GM21717 (cell line): ENCODE results near the gene MBTPS1.

Experiments
- ATAC-seq: cut with Tn5 transposase; IDR thresholded peaks from one replicate; pipeline ENCODE4 v1.9.1; 2021; ENCODE audit warnings: mild to moderate bottlenecking, moderate library complexity; ENCODE audit not compliant: unreplicated experiment

MBTPS1 gene

GRCh38 chr16:84116720-84117493 is at the start of gene MBTPS1:
Gene MBTPS1, minus strand, starts transcription at chr16:84116942. Its CDS starts 15,159 bp downstream, at chr16:84101783.
- peak; percentile 89 for ATAC-seq

GRCh38 chr16:84165746-84166145 is 49.0 kb upstream of the MBTPS1 start:
- ATAC-seq, result no peak

- no peak for ATAC-seq
These were observed 45.1 kb upstream of the MBTPS1 start for GRCh38 chr16:84161801-84162200.

GRCh38 chr16:84161037-84161436 is 44.3 kb upstream of the MBTPS1 start:
- ATAC-seq, result no peak

GRCh38 chr16:84159800-84160199 is 43.1 kb upstream of the MBTPS1 start:
- ATAC-seq, result no peak

GRCh38 chr16:84159007-84159406 is 42.3 kb upstream of the MBTPS1 start:
- ATAC-seq, result no peak

GRCh38 chr16:84156342-84156784 is 39.6 kb upstream of the MBTPS1 start:
- ATAC-seq, result no peak

GRCh38 chr16:84155771-84156170 is 39.0 kb upstream of the MBTPS1 start:
- no peak for ATAC-seq

- ATAC-seq, result no peak
These were observed 38.5 kb upstream of the MBTPS1 start for GRCh38 chr16:84155226-84155625.

GRCh38 chr16:84153660-84154214 is 37.0 kb upstream of the MBTPS1 start:
- ATAC-seq, result no peak

- ATAC-seq, result no peak
These were observed 34.2 kb upstream of the MBTPS1 start for GRCh38 chr16:84150926-84151325.

- peak; percentile 83 for ATAC-seq
These were observed 28.3 kb upstream of the MBTPS1 start, which contains the start of the genes DNAAF1 and HSDL1 for GRCh38 chr16:84144859-84145639. Gene DNAAF1, plus strand, starts transcription at chr16:84145308. Its CDS starts 133 bp downstream, at chr16:84145441. Gene HSDL1, minus strand, starts transcription at chr16:84145177. Its CDS starts 13,856 bp downstream, at chr16:84131321.

- peak; percentile 14 for ATAC-seq
These were observed 27.6 kb upstream of the MBTPS1 start for GRCh38 chr16:84144209-84144858.

- no peak for ATAC-seq
These were observed 27.1 kb upstream of the MBTPS1 start for GRCh38 chr16:84143784-84144199.

- no peak for ATAC-seq
These were observed 26.3 kb upstream of the MBTPS1 start for GRCh38 chr16:84143081-84143480.

GRCh38 chr16:84141143-84141670 is 24.5 kb upstream of the MBTPS1 start:
- ATAC-seq, result no peak

- no peak for ATAC-seq
These were observed 23.0 kb upstream of the MBTPS1 start for GRCh38 chr16:84139628-84140258.

- ATAC-seq, result no peak
These were observed 22.3 kb upstream of the MBTPS1 start for GRCh38 chr16:84138824-84139627.

GRCh38 chr16:84138500-84138823 is 21.7 kb upstream of the MBTPS1 start:
- no peak for ATAC-seq
